ENCODE results near the gene ATP6V1C2. TPM values are rescaled to one million over a fixed set of nuclear protein-coding genes. Genes with fewer than 3 reads are reported as not detected.

ATP6V1C2 gene
- total RNA-seq, 1 experiment from 2014 or later = 0.40 TPM

DNA sequence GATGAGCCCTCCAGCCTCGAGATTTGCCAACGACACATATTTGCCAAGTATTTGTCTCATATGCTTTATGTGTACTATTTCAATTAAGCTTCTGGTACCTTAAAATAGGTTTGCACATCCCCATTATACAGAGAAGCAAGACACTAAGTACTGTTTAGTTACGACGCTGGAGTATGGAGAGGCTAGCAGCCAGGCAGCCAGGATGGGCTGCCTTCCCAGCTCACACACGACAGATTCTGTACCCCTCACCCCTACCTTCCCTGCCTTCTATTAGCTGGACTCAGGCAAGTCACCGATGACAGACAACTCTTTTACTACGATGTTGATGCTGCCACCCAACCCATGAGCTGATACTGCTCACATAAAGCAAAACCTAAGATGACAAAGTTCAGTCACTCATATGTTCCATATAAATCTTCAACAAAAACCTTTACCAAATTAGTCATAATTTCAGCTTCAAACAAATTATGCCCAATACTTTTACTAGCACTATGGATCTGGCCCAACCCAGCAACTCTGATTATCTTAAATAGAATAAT is 74.1 kb downstream of the ATP6V1C2 start:
- no peaks in the 10 kb centered on the region for H3F3A ChIP-seq (ENCODE audit: low read length, unreplicated experiment)
- no peaks in the 10 kb centered on the region for H3K9me3 ChIP-seq (ENCODE audit: low read length)
- ChIA-PET POLR2A (ENCODE audit: unreplicated experiment) (no interaction called here), CTCF (no interaction called here)
- no peak overlapping the region for H3K9ac ChIP-seq (ENCODE audit: low read length)
- H3K27ac ChIP-seq (ENCODE audit: low read length) = no peak overlapping the region
- no peaks in the 10 kb centered on the region for H3K27me3 ChIP-seq (ENCODE audit: low read length)
- DNase-seq (no peak), ATAC-seq (no peak)
- no peak overlapping the region for H3K4me2 ChIP-seq (ENCODE audit: low read length)
- H2AFZ ChIP-seq (ENCODE audit: low read length) = no peak overlapping the region
- H3K4me1 ChIP-seq (ENCODE audit: insufficient read depth, low read length) = no peaks in the 10 kb centered on the region
- no TSS peak for BruUV-seq (replicated peaks)
- TF ChIP-seq EZH2phosphoT487 (IDR thresholded peaks at IDR 0.05; ENCODE audit: borderline replicate concordance, low read length) = no peak
- TF ChIP-seq EZH2 (IDR thresholded peaks at IDR 0.05; ENCODE audit: low read length, unreplicated experiment) = no peak
- TF ChIP-seq, protein P1, sequence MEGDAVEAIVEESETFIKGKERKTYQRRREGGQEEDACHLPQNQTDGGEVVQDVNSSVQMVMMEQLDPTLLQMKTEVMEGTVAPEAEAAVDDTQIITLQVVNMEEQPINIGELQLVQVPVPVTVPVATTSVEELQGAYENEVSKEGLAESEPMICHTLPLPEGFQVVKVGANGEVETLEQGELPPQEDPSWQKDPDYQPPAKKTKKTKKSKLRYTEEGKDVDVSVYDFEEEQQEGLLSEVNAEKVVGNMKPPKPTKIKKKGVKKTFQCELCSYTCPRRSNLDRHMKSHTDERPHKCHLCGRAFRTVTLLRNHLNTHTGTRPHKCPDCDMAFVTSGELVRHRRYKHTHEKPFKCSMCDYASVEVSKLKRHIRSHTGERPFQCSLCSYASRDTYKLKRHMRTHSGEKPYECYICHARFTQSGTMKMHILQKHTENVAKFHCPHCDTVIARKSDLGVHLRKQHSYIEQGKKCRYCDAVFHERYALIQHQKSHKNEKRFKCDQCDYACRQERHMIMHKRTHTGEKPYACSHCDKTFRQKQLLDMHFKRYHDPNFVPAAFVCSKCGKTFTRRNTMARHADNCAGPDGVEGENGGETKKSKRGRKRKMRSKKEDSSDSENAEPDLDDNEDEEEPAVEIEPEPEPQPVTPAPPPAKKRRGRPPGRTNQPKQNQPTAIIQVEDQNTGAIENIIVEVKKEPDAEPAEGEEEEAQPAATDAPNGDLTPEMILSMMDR (conservative IDR thresholded peaks at IDR 0.05; ENCODE audit: low read depth, low read length) = no peak
- H3K79me2 ChIP-seq (ENCODE audit: low read length) = peaks cover 51% of the 10 kb centered on the region
- no peaks in the 10 kb centered on the region for H3K9me2 ChIP-seq (replicated peaks; ENCODE audit: low read length)
- peaks cover 80% of the 10 kb centered on the region for H3K36me3 ChIP-seq (ENCODE audit: low read depth, low read length)
- intact Hi-C loops (cut with micrococcal nuclease) = no loop called here
- peaks cover 29% of the 10 kb centered on the region for H4K20me1 ChIP-seq (ENCODE audit: low read length)
- H3K4me3 ChIP-seq (ENCODE audit: low read length) = no peak overlapping the region

DNA sequence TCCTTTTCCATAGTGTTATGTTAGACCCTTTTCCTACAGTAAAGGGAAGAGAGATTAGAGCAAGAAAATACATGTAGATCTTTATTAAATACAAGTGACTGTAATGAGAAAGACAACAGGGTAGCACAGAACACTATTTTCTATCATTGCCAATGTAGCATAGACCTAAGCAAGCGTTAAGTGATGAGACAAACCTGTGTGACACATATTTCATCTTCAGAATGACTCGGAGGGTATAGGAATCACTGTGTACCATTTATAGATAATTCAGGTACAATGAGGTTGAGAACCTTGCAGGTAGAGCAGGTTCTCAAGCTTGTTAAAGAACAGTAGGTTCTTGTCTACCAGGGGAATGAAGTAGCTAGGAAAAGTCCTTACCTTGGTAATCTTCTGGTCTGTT is 75.3 kb downstream of the ATP6V1C2 start:
- CTCF ChIA-PET = no interaction called here
- peaks cover 80% of the 10 kb centered on the region for H3K36me3 ChIP-seq (ENCODE audit: low read depth, low read length)

DNA sequence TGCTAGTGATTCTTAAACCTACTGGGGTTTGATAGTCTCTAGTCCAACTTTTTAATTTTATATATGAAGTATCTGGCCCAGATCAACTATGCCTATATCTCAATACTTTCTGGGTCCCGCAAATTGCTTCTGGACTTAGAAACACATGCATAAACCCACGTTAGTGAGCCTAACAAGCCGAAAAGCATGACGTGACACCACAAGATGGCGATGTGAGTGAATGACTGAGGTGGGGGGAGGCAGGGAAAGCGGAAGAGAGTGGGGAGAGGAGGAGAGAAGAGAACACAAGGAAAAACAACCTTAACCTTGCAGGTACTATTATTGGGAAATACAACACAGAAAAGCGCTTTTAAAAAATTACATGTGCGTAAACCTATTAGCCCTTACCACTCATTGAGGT is 77.4 kb downstream of the ATP6V1C2 start:
- H3K9me3 ChIP-seq (ENCODE audit: low read length) = no peaks in the 10 kb centered on the region
- no peak overlapping the region for H3K27ac ChIP-seq (ENCODE audit: low read length)
- TF ChIP-seq EZH2phosphoT487 (IDR thresholded peaks at IDR 0.05; ENCODE audit: borderline replicate concordance, low read length) = no peak
- TF ChIP-seq, protein P1 (conservative IDR thresholded peaks at IDR 0.05; ENCODE audit: low read depth, low read length) = peak; percentile 47; the same call in 1 of the 2 replicates
- peaks cover 65% of the 10 kb centered on the region for H3K36me3 ChIP-seq (ENCODE audit: low read depth, low read length)
- ChIA-PET POLR2A (ENCODE audit: unreplicated experiment) (no interaction called here), CTCF (interaction anchor here (0.5 kb wide), 1 partner anchor 118 kb away, joined by 3 read pairs; no protein-coding TSS in a partner anchor)
- no peaks in the 10 kb centered on the region for H3K27me3 ChIP-seq (ENCODE audit: low read length)
- H3K9ac ChIP-seq (ENCODE audit: low read length) = no peak overlapping the region
- H3K4me1 ChIP-seq (ENCODE audit: insufficient read depth, low read length) = no peaks in the 10 kb centered on the region
- intact Hi-C loops (cut with micrococcal nuclease) = no loop called here
- BruUV-seq (replicated peaks) = no TSS peak
- H4K20me1 ChIP-seq (ENCODE audit: low read length) = peaks cover 58% of the 10 kb centered on the region
- no peak overlapping the region for H3K4me3 ChIP-seq (ENCODE audit: low read length)
- DNase-seq (no peak), ATAC-seq (no peak; the same call in 1 of the 2 replicates)
- H3K4me2 ChIP-seq (ENCODE audit: low read length) = no peak overlapping the region
- no peaks in the 10 kb centered on the region for H3F3A ChIP-seq (ENCODE audit: low read length, unreplicated experiment)
- peaks cover 79% of the 10 kb centered on the region for H3K79me2 ChIP-seq (ENCODE audit: low read length)
- no peaks in the 10 kb centered on the region for H3K9me2 ChIP-seq (replicated peaks; ENCODE audit: low read length)
- H2AFZ ChIP-seq (ENCODE audit: low read length) = no peak overlapping the region

More for the DNA sequence above, 75.3 kb downstream of the ATP6V1C2 start:
- intact Hi-C loops (cut with micrococcal nuclease) = no loop called here
- H3K79me2 ChIP-seq (ENCODE audit: low read length) = peaks cover 62% of the 10 kb centered on the region
- H3K4me1 ChIP-seq (ENCODE audit: insufficient read depth, low read length) = no peaks in the 10 kb centered on the region
- H3K9me2 ChIP-seq (replicated peaks; ENCODE audit: low read length) = no peaks in the 10 kb centered on the region
- H3K4me2 ChIP-seq (ENCODE audit: low read length) = no peak overlapping the region
- H3K27ac ChIP-seq (ENCODE audit: low read length) = no peak overlapping the region
- H3F3A ChIP-seq (ENCODE audit: low read length, unreplicated experiment) = no peaks in the 10 kb centered on the region
- H3K4me3 ChIP-seq (ENCODE audit: low read length) = no peak overlapping the region
- H2AFZ ChIP-seq (ENCODE audit: low read length) = no peak overlapping the region
- no peaks in the 10 kb centered on the region for H3K9me3 ChIP-seq (ENCODE audit: low read length)
- no peak for DNase-seq
- H4K20me1 ChIP-seq (ENCODE audit: low read length) = peaks cover 40% of the 10 kb centered on the region
- POLR2A ChIA-PET (ENCODE audit: unreplicated experiment) = no interaction called here
- no peak for TF ChIP-seq EZH2phosphoT487 (IDR thresholded peaks at IDR 0.05; ENCODE audit: borderline replicate concordance, low read length)
- no peak for TF ChIP-seq EZH2 (IDR thresholded peaks at IDR 0.05; ENCODE audit: low read length, unreplicated experiment)
- TF ChIP-seq, protein P1 (conservative IDR thresholded peaks at IDR 0.05; ENCODE audit: low read depth, low read length) = no peak
- no TSS peak for BruUV-seq (replicated peaks)
- no peak for ATAC-seq
- H3K27me3 ChIP-seq (ENCODE audit: low read length) = no peaks in the 10 kb centered on the region
- no peak overlapping the region for H3K9ac ChIP-seq (ENCODE audit: low read length)
